PC-9 (cell line): ENCODE data around the gene NRG3.

Experiments used
- CTCF ChIP-seq: fragments of 200-600 bp; sonication (generic); conservative IDR thresholded peaks from 2 replicates; pipeline ENCODE4 v1.6.1; 2017; ENCODE audit warnings: mixed run types, antibody characterized with exemption, mild to moderate bottlenecking, moderate library complexity
- EZH2 ChIP-seq: fragments of 200-600 bp; sonication (generic); IDR thresholded peaks from 2 replicates; pipeline ENCODE4 v1.8.0; 2017; ENCODE audit warnings: antibody characterized with exemption, low read depth

- TF ChIP-seq CTCF (no peak), EZH2 (no peak)
These were observed 214.3 kb downstream of the NRG3 start for GRCh38 chr10:82089327-82089726.
